GM20431 (cell line): ENCODE data around the gene GCFC2.

Source experiments
- in situ Hi-C: fragments of 300-500 bp; cut with MseI, MboI; formaldehyde crosslinking; loops from one replicate; pipeline ENCODE4 v1.15.0; 2020; ENCODE audit warnings: low sequenced_read_pairs; ENCODE audit not compliant: unreplicated experiment

GCFC2 gene

DNA sequence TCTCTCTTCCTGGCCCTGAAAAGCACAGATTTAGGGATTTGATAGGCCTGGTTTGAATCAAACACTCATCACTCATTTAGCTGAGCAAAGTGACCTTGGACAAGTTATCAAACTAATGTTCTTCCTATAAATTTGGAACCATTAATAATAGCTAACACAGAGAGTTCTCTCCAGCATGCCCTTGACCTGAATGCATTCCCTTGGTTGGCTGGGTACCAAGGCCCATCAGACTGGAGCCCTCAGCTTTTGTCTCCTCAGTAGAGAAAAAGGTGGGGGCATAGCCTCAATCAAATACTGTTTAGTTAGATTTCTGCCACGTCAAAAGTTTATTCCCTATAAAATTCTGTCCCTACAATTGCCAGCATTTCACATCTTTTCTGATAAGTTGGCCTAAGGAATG, 77.9 kb downstream of the GCFC2 start:
- in situ Hi-C loops, result no loop called here

DNA sequence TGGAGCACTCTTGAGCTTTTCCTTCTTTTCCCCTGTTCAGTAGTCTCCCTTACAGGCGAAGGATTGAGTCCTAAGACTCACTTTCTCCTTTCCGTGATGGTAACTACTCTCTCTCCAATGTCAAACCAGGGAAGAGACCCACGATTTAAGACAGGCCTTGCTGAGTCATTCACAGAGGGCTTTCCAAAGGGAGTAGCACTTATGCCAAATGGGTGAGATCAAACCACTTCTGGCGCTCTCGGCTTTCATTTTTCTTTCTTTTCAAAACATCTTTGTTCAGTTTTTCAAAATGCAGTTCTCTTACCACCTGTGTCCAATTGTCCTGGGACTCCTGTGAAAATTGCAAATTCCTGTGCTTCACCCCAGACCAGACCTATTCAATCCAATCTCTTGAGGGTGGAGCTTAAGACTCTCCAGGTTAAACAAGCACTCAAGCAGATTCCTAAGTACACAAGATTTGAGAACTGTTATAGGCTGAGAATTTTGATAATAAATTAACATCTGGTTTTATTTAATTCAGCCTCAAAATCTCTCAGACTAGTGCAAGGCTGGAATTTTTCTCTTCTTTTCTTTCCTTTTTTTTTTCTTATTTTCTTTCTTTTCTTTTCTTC, 78.5 kb downstream of the GCFC2 start:
- in situ Hi-C loops, result no loop called here

DNA sequence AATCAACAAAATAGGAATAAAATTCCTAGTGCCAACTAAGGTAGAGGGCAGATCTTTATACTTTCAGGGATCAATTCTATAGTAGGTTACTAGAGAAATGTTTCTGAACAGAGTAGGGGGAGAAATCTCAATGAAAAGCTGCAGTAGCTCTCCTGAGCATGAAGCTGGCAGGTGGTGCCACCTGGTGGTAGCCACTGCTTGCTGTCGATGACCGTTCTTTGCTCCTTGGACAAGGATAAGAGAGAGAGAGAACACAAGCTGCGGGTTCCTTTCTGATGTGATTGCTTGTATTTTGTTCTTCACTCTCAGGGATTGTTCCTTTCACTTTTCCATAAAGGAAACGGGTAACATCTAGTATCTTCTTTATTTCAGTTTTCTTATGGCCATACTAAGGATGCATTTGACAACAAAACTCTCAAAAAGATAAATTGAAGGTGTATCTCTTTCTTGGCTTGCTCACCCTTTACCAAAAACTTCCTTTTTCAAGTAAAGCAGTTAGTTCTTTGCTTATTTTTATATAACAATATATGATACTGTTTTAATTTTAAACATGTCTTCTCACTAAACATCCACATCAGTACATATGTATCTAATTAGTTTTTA, 82.7 kb downstream of the GCFC2 start:
- in situ Hi-C loops, result no loop called here

DNA sequence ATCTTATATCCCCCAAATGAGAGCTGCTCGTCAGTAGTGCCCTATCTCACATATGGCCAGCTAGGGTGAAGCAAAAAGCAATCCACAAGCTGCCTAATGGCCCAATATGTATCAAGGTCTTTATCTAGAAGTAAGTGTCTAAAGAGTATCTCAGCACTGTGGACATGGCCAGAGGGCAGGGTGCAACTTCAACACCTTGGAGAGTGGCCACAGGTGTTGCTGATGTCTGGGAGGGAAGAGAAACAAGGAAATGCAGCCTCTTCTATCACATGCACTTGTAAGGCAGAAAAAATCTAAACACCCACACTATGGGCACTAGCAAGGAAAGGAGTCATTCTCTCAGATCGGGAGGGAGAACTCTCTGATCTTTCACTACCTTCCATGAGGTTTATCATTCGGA, 87.8 kb downstream of the GCFC2 start:
- in situ Hi-C loops, result loop anchor here (25.0 kb wide), 1 partner anchor 711 kb away; no protein-coding TSS in a partner anchor

DNA sequence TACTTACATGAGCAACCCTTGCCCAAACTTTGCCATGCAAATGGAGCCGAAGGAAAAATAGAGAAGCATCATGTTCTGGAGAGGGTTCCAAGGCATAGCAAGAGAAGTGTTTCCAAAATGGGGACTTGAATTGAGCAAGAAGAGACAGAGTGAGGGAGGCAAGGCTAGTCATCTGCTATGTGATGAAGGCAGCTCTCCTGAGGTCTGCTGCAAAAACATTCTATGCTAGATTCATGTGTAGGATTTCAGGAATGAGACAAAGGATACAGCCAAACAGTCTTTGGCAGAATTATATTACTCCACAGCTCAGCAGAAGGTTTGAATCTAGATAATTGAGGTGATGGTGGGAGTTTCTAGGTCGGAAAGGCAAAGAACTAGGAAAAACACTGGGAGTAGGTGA, 88.2 kb downstream of the GCFC2 start:
- in situ Hi-C loops, result loop anchor here (25.0 kb wide), 1 partner anchor 710 kb away; no protein-coding TSS in a partner anchor

DNA sequence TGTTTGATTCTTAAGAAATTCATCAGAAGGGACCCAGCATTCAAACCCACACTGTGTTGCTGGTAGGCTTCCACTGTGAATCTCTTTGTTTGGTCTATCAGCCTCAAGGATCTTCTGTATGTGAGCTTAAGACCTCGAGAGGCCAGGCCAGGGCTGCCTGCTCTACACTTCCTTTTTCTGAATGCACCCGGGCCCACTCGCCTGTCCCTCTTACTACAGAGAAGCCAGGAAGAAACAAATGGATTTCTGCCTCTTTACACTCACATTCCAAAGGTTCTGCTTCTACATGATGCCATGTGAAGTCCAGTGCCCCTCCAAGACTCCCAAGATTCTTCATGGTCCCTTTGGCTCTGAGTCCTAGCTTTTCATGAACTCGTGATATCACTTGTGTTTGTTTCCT, 89.5 kb downstream of the GCFC2 start:
- in situ Hi-C loops, result loop anchor here (25.0 kb wide), 1 partner anchor 709 kb away; no protein-coding TSS in a partner anchor

DNA sequence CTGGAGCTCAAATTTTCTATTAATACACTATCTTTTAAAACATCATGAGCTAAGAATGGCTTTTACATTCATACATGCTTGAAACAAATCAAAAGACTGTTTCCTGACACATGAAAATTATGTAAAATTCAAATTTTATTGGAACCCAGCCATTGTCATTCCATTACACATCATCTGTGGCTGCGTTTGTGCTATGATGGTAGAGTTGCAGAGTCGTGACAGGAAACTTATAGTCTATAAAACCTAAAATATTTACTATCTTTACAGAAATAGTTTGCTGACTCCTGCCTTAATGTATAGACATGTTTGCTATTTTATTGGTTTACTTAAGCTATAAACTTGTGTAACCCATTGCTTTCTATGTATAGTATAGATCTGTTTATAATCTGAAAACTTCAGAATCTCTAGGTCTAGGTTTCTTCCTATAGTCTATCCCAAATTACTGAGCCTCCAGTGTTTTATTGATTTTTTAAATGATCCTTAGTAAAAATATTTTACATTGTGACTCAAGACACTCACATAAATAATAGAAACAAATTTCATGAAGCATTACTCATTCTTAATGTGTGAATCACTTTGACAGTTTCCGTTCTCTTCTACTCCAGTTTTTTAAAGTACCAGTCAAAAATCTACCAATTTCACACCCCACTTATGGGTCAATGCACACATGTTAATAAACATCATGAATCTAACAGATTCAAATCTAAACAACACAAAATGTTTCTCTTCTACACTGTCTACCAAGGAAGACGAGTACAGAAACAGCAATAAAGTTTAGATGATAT, 90.6 kb downstream of the GCFC2 start:
- in situ Hi-C loops, result loop anchor here (25.0 kb wide), 1 partner anchor 708 kb away; no protein-coding TSS in a partner anchor

DNA sequence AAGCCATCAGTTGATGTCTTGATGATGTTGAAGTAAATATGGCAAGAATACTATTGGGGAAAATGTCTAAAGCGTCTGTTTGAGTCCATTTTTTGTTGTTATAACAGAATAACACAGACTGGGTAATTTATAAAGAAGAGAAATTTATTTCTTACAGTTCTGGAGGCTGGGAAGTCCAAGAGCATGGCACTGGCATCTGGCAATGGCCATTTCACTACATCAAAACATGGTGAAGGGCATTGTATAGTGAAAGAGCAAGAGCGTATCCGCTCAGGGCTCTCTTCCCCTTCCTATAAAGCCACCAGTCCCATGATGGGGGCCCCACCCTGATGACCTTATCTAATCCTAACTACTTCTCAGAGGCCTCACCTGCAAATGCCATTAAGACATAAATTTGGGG, 93.8 kb downstream of the GCFC2 start:
- in situ Hi-C loops, result loop anchor here (25.0 kb wide), 1 partner anchor 705 kb away; no protein-coding TSS in a partner anchor

DNA sequence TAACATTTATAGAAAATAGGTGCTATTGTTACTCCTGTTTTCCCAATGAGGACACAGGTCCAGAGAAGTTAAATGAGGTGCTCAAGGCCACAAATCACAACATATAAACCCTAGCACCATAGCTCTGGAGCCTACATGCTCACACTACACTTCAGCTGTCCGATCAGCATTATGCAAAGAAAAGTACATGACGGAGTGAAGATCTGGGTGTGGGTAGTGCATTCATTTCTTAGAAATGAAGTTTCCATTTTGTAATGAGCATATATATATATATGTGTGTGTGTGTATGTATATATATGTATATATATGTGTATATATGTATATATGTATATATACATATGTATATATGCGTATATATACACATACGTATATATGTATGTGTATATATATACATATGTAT, 94.3 kb downstream of the GCFC2 start:
- in situ Hi-C loops, result loop anchor here (25.0 kb wide), 1 partner anchor 704 kb away; no protein-coding TSS in a partner anchor

DNA sequence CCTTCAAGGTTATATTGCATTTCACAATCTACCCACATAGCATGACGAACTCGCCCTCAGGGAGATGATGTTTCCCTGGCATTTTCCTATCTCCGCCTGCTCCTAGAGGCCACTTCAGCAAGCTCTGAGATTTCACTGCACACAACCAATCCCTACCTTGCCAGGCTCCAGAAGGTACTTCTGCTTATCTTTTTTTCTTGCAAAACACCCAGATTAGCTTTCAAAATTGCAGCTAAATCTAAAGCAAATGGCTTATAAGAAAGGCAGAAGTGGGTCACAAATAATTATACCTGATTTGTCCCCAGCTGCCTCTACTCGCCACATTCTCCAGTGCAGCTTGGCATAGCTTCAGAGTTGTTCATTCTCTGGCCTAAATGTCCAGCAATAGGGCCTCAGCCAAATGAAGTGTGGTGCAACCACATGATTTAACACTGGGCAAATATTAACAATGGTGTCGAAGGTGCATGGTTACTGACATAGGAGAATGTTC, 96.5 kb downstream of the GCFC2 start:
- in situ Hi-C loops, result loop anchor here (25.0 kb wide), 1 partner anchor 702 kb away; no protein-coding TSS in a partner anchor

DNA sequence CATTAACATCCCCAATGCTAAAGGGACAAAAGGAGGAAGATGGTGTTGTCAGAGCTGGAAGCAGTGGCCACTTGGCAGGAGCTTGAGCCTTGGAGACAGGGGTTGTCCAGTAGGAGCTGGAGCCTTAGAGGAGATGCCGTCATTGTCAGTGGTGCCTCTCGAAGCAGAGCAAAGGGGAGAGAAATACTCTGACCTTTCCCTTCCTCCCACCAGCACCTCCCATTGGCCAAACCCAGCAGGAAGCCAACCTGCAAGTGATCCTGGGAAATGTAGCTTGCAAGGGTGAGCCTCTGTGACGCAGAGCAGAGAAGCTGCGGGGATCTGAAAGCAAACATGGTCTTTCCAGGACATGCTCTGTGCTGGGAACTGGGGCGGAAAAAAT, 97.9 kb downstream of the GCFC2 start:
- in situ Hi-C loops, result loop anchor here (25.0 kb wide), 1 partner anchor 701 kb away; no protein-coding TSS in a partner anchor
